HEK293 (cell line): ENCODE results near the gene RYR2.

Experiments
- CTCF ChIA-PET: fragments of 350-600 bp; formaldehyde crosslinking; extraction: SDS; loops from one replicate; lab custom pipeline; 2021; ENCODE audit warnings: antibody characterized with exemption; lab: Yijun Ruan, JAX
- POLR2A ChIA-PET: fragments of 300-600 bp; formaldehyde crosslinking; extraction: SDS; loops from one replicate; lab custom pipeline; 2020; ENCODE audit warnings: antibody characterized with exemption, inconsistent platforms; lab: Yijun Ruan, JAX
- H3K27ac ChIP-seq: fragments of 200-500 bp; sonication (Bioruptor generic); 2 replicates; pipeline ENCODE4 v1.5.1; 2014; ENCODE audit warnings: low read depth, low read length, control low read depth, inconsistent platforms; ENCODE audit errors: extremely low read depth
- H3K36me3 ChIP-seq, 2 experiments: fragments of 200-500 bp in 1 of 2; sonication (Bioruptor generic) in 1 of 2; 1 replicate in 1 of 2; 2 replicates in 1 of 2; pipeline ENCODE4 v1.5.1; 2014 to 2017; ENCODE audit warnings: inconsistent platforms in 2 of 2, low read length in 2 of 2; ENCODE audit not compliant: control insufficient read depth in 2 of 2, insufficient read depth in 1 of 2
- H3K4me1 ChIP-seq: fragments of 200-500 bp; sonication (Bioruptor generic); 2 replicates; pipeline ENCODE4 v1.5.1; 2014; ENCODE audit warnings: mild to moderate bottlenecking, low read length, inconsistent platforms; ENCODE audit not compliant: control insufficient read depth, insufficient read depth
- H3K4me3 ChIP-seq: 2 replicates; pipeline ENCODE4 v1.5.1; 2011; ENCODE audit warnings: low read depth, mild to moderate bottlenecking, control low read depth, low read length, moderate library complexity
- H3K9me3 ChIP-seq: fragments of 200-500 bp; sonication (Bioruptor generic); 2 replicates; pipeline ENCODE4 v1.5.1; 2014; ENCODE audit warnings: low read depth, low read length, inconsistent platforms; ENCODE audit not compliant: control insufficient read depth, insufficient read depth
- GLI4 ChIP-seq: fragments of 450-650 bp; formaldehyde crosslinking; IDR thresholded peaks from 2 replicates; pipeline ENCODE4 v1.5.1; 2016; ENCODE audit warnings: missing biosample characterization, missing genetic modification characterization
- KLF7 ChIP-seq: fragments of 450-650 bp; formaldehyde crosslinking; IDR thresholded peaks from 2 replicates; pipeline ENCODE4 v1.5.1; 2016; ENCODE audit warnings: missing biosample characterization, missing genetic modification characterization, borderline replicate concordance
- SCRT2 ChIP-seq: fragments of 450-650 bp; formaldehyde crosslinking; IDR thresholded peaks from 2 replicates; pipeline ENCODE4 v1.5.1; 2016; ENCODE audit warnings: missing biosample characterization, missing genetic modification characterization
- ZBTB1 ChIP-seq: fragments of 450-650 bp; formaldehyde crosslinking; IDR thresholded peaks from 2 replicates; pipeline ENCODE4 v1.5.1; 2016; ENCODE audit warnings: missing biosample characterization, missing genetic modification characterization
- ZFHX2 ChIP-seq: fragments of 450-650 bp; formaldehyde crosslinking; conservative IDR thresholded peaks from 2 replicates; pipeline ENCODE4 v1.5.1; 2016; ENCODE audit warnings: missing biosample characterization, missing genetic modification characterization
- ZNF121 ChIP-seq: fragments of 450-650 bp; formaldehyde crosslinking; IDR thresholded peaks from 2 replicates; pipeline ENCODE4 v1.5.1; 2016; ENCODE audit warnings: missing biosample characterization, missing genetic modification characterization
- ZNF138 ChIP-seq: fragments of 450-650 bp; formaldehyde crosslinking; IDR thresholded peaks from 2 replicates; pipeline ENCODE4 v1.5.1; 2016; ENCODE audit warnings: missing biosample characterization, missing genetic modification characterization, borderline replicate concordance
- ZNF140 ChIP-seq: fragments of 450-650 bp; formaldehyde crosslinking; IDR thresholded peaks from 2 replicates; pipeline ENCODE4 v1.5.1; 2016; ENCODE audit warnings: missing biosample characterization, missing genetic modification characterization
- ZNF155 ChIP-seq: fragments of 450-650 bp; formaldehyde crosslinking; IDR thresholded peaks from 2 replicates; pipeline ENCODE4 v1.5.1; 2016; ENCODE audit warnings: missing biosample characterization, missing genetic modification characterization
- ZNF157 ChIP-seq: fragments of 450-650 bp; formaldehyde crosslinking; IDR thresholded peaks from 2 replicates; pipeline ENCODE4 v1.5.1; 2016; ENCODE audit warnings: missing biosample characterization, missing genetic modification characterization
- ZNF175 ChIP-seq: fragments of 450-650 bp; formaldehyde crosslinking; IDR thresholded peaks from 2 replicates; pipeline ENCODE4 v1.5.1; 2016; ENCODE audit warnings: missing biosample characterization, missing genetic modification characterization
- ZNF202 ChIP-seq: fragments of 450-650 bp; formaldehyde crosslinking; IDR thresholded peaks from 2 replicates; pipeline ENCODE4 v1.5.1; 2016; ENCODE audit warnings: missing biosample characterization, missing genetic modification characterization, borderline replicate concordance
- ZNF26 ChIP-seq: fragments of 450-650 bp; formaldehyde crosslinking; IDR thresholded peaks from 2 replicates; pipeline ENCODE4 v1.5.1; 2016; ENCODE audit warnings: missing biosample characterization, missing genetic modification characterization
- ZNF311 ChIP-seq: fragments of 450-650 bp; formaldehyde crosslinking; IDR thresholded peaks from 2 replicates; pipeline ENCODE4 v1.5.1; 2017; ENCODE audit warnings: missing biosample characterization, missing genetic modification characterization, borderline replicate concordance
- ZNF37A ChIP-seq: fragments of 450-650 bp; IDR thresholded peaks from 2 replicates; pipeline ENCODE4 v1.5.1; 2018; ENCODE audit warnings: missing biosample characterization, missing genetic modification characterization
- ZNF391 ChIP-seq: fragments of 450-650 bp; formaldehyde crosslinking; IDR thresholded peaks from 2 replicates; pipeline ENCODE4 v1.5.1; 2016; ENCODE audit warnings: low read depth, missing biosample characterization, missing genetic modification characterization, borderline replicate concordance
- ZNF473 ChIP-seq: fragments of 450-650 bp; formaldehyde crosslinking; IDR thresholded peaks from 2 replicates; pipeline ENCODE4 v1.5.1; 2017; ENCODE audit warnings: missing biosample characterization, missing genetic modification characterization
- ZNF510 ChIP-seq: fragments of 450-650 bp; formaldehyde crosslinking; IDR thresholded peaks from 2 replicates; pipeline ENCODE4 v1.5.1; 2018; ENCODE audit warnings: mild to moderate bottlenecking, missing genetic modification characterization, missing biosample characterization; ENCODE audit not compliant: insufficient replicate concordance
- ZNF521 ChIP-seq: fragments of 450-650 bp; formaldehyde crosslinking; IDR thresholded peaks from 2 replicates; pipeline ENCODE4 v1.5.1; 2017; ENCODE audit warnings: missing biosample characterization, mild to moderate bottlenecking, missing genetic modification characterization
- ZNF558 ChIP-seq: fragments of 450-650 bp; formaldehyde crosslinking; IDR thresholded peaks from 2 replicates; pipeline ENCODE4 v1.5.1; 2016; ENCODE audit warnings: missing biosample characterization, missing genetic modification characterization
- ZNF677 ChIP-seq: fragments of 450-650 bp; IDR thresholded peaks from 2 replicates; pipeline ENCODE4 v1.5.0; 2018; ENCODE audit warnings: missing biosample characterization, mild to moderate bottlenecking, missing genetic modification characterization, moderate library complexity
- ZNF785 ChIP-seq: fragments of 450-650 bp; formaldehyde crosslinking; IDR thresholded peaks from 2 replicates; pipeline ENCODE4 v1.5.1; 2016; ENCODE audit warnings: missing biosample characterization, missing genetic modification characterization
- TF ChIP-seq, protein P1 (sequence below): IDR thresholded peaks from 2 replicates; pipeline ENCODE4 v1.6.1; 2011; ENCODE audit warnings: mild to moderate bottlenecking, low read depth, low read length, borderline replicate concordance

RYR2 gene

GRCh38 chr1:237293804-237294203, 251.8 kb downstream of the RYR2 start:
- H3K36me3 ChIP-seq, result no peaks in the 10 kb centered on the region
- no peaks in the 10 kb centered on the region for H3K4me1 ChIP-seq
- CTCF ChIA-PET, result interaction anchor here (0.7 kb wide), 1 partner anchor 10 kb away, joined by 3 read pairs; no protein-coding TSS in a partner anchor
- no peak overlapping the region for H3K4me3 ChIP-seq
- no peak for TF ChIP-seq SCRT2 (tag by site-specific recombination)
- no peak for TF ChIP-seq ZNF558
- no peak for TF ChIP-seq ZBTB1 (tag by site-specific recombination)
- TF ChIP-seq ZNF26 (tag by site-specific recombination), result no peak
- TF ChIP-seq ZNF121 (tag by site-specific recombination), result no peak
- no peak for TF ChIP-seq ZNF138 (tag by site-specific recombination)
- TF ChIP-seq, all 188 proteins: peak for 0
- H3K27ac ChIP-seq, result no peak overlapping the region
- no peaks in the 10 kb centered on the region for H3K9me3 ChIP-seq
- POLR2A ChIA-PET, result no interaction called here

DNA sequence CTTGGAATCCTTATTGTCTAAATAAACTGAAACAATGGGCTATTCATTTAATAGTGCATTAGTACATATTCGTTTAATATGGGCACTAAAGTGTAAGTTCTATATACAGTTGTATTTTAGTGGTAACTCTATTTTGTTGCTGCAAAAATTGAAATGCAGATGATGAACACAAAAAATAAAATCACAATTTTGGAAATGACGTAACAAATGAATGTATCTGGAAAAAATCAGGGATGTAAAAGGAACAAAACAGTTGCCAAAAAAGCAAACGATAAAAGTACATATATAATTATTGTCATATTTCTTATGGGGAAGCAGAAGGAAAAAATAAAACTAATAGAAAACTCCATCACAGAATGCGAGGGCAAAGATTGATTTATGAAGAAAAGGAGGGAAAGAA, 254.9 kb downstream of the RYR2 start:
- no peak for TF ChIP-seq ZNF785 (tag by site-specific recombination)
- TF ChIP-seq ZNF202 (tag by site-specific recombination), result no peak
- no peak for TF ChIP-seq ZNF391 (tag by site-specific recombination)
- TF ChIP-seq ZNF155 (tag by site-specific recombination), result no peak
- TF ChIP-seq SCRT2 (tag by site-specific recombination), result no peak
- no peak for TF ChIP-seq ZNF510
- TF ChIP-seq, protein P1, sequence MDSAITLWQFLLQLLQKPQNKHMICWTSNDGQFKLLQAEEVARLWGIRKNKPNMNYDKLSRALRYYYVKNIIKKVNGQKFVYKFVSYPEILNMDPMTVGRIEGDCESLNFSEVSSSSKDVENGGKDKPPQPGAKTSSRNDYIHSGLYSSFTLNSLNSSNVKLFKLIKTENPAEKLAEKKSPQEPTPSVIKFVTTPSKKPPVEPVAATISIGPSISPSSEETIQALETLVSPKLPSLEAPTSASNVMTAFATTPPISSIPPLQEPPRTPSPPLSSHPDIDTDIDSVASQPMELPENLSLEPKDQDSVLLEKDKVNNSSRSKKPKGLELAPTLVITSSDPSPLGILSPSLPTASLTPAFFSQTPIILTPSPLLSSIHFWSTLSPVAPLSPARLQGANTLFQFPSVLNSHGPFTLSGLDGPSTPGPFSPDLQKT, result no peak
- no peak for TF ChIP-seq ZNF521
- no peak for TF ChIP-seq ZFHX2 (tag by site-specific recombination)
- TF ChIP-seq ZBTB1 (tag by site-specific recombination), result no peak
- TF ChIP-seq ZNF175, result no peak
- TF ChIP-seq KLF7 (tag by site-specific recombination), result no peak
- TF ChIP-seq GLI4 (tag by site-specific recombination), result no peak
- TF ChIP-seq ZNF140 (tag by site-specific recombination), result no peak
- no peak for TF ChIP-seq ZNF558
- TF ChIP-seq ZNF311 (tag by site-specific recombination), result no peak
- no peak for TF ChIP-seq ZNF677 (tag by site-specific recombination)
- no peak for TF ChIP-seq ZNF37A (tag by site-specific recombination)
- TF ChIP-seq ZNF473 (tag by site-specific recombination), result no peak
- TF ChIP-seq ZNF157, result no peak
- CTCF ChIA-PET, result no interaction called here

More for the DNA sequence above, 254.9 kb downstream of the RYR2 start:
- Histone ChIP-seq H3K4me3 (no peak overlapping the region), H3K4me1 (no peaks in the 10 kb centered on the region), H3K27ac (no peak overlapping the region), H3K9me3 (no peaks in the 10 kb centered on the region), H3K36me3 (no peaks in the 10 kb centered on the region)
- POLR2A ChIA-PET, result interaction anchor here (1.2 kb wide), 1 partner anchor 255 kb away, joined by 3 read pairs; the partner anchor contains the start of gene RYR2
